ENCODE measurements around the gene PDHB. TPM values are rescaled to one million over a fixed set of nuclear protein-coding genes. Genes with fewer than 3 reads are reported as not detected.
A peak's percentile ranks its signal among the peaks of the same experiment; 100 is the strongest.

PDHB gene
- polyA plus RNA-seq, 1 experiment = 109 TPM

DNA sequence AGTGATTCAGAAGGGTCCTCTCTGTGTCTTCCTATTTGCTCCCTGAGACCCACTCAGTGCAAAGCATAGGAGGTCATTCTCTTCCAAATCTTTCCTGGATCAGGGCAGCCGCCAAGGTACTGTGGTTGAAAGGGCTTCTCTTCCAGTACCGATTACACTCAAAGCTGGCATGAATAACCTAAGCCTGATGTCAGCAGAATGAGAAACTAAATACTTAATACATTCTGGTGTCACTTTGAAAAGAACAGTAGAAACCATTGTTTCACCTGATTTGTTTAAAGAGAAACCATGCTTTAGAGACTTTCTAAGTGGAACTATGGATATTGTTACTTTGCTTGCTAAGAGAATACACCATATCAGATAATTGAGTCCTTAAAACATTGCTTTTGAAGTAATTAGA is 50.2 kb downstream of the PDHB start:
- Histone ChIP-seq H3K27me3 (ENCODE audit: control insufficient read depth, insufficient read depth, low read length) (no peaks in the 10 kb centered on the region), H3K9me3 (ENCODE audit: control insufficient read depth, insufficient read depth, low read length) (no peaks in the 10 kb centered on the region), H3K27ac (ENCODE audit: low read depth, low read length) (peak overlapping the region; percentile 69), H3K4me3 (ENCODE audit: low read depth, low read length) (no peak overlapping the region)
- POLR2A ChIA-PET = interaction anchor here (1.1 to 1.7 kb wide), 2 partner anchors 43 to 49 kb away, joined by 4 to 22 read pairs; no protein-coding TSS in a partner anchor
- TF ChIP-seq, protein P1, sequence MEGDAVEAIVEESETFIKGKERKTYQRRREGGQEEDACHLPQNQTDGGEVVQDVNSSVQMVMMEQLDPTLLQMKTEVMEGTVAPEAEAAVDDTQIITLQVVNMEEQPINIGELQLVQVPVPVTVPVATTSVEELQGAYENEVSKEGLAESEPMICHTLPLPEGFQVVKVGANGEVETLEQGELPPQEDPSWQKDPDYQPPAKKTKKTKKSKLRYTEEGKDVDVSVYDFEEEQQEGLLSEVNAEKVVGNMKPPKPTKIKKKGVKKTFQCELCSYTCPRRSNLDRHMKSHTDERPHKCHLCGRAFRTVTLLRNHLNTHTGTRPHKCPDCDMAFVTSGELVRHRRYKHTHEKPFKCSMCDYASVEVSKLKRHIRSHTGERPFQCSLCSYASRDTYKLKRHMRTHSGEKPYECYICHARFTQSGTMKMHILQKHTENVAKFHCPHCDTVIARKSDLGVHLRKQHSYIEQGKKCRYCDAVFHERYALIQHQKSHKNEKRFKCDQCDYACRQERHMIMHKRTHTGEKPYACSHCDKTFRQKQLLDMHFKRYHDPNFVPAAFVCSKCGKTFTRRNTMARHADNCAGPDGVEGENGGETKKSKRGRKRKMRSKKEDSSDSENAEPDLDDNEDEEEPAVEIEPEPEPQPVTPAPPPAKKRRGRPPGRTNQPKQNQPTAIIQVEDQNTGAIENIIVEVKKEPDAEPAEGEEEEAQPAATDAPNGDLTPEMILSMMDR (IDR thresholded peaks at IDR 0.05; ENCODE audit: low read depth, low read length) = no peak
- CTCF ChIA-PET = interaction anchor here (0.8 kb wide), 1 partner anchor 62 kb away, joined by 3 read pairs; no protein-coding TSS in a partner anchor
- DNase-seq (ENCODE audit: low read depth, low spot score) = no peak

DNA sequence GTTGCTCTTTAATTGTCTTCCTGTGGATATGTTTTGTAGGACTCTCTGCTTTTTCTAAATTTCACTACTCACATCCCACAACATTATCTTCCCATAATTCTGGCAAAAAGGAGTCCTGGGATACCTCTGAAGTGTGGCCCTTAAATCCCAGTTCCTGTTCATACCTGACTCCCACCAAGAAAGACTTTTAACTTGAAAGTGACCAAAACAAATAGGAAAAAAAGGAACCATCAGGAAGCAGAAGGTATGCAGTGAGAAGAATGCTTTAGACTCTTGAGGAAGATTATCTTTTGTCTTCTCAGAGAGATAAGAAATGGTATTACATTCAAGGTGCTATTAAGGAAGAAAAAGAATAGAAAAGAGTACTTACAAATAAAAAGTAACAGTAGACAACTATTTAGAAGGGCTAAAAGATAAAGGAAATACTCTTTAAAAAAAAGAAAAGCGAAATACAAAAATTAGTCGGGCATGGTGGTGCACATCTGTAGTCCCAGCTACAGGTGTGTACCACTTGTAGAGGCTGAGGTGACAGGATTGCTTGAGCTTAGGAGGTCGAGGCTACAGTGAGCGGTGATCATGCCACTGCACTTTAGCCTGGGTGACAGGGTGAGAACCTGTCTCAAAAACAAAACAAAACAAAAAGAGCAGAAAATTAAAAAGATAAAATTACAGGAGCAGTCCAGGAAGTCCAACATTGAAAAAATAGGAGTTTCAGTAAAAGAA is 54.1 kb downstream of the PDHB start:
- ChIA-PET POLR2A (no interaction called here), CTCF (interaction anchor here (1.2 kb wide), 1 partner anchor 191 kb away, joined by 3 read pairs; no protein-coding TSS in a partner anchor)
- Histone ChIP-seq H3K4me3 (ENCODE audit: low read depth, low read length) (no peak overlapping the region), H3K27me3 (ENCODE audit: control insufficient read depth, insufficient read depth, low read length) (no peaks in the 10 kb centered on the region), H3K9me3 (ENCODE audit: control insufficient read depth, insufficient read depth, low read length) (no peaks in the 10 kb centered on the region), H3K27ac (ENCODE audit: low read depth, low read length) (no peak overlapping the region)
- DNase-seq (ENCODE audit: low read depth, low spot score) = no peak
- TF ChIP-seq, protein P1 (IDR thresholded peaks at IDR 0.05; ENCODE audit: low read depth, low read length) = no peak

DNA sequence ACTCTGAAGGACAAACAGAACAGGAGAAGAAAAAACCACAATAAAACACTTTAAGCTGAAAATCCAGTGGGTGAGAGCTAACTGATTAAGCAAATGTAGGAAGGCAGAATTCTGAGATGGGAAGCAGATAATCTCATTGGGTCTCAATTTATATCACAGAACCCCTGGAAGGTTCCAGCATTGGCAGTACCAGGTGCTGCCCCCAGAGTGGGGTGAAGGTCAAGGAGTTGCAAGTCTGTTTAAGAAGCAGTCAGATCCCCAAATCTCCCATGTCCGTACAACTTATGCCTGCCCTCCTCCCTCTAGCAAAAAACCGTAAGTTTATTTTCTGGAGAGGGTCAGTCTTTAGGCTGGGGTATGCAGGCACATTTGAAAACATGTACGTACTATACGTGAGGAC is 55.9 kb downstream of the PDHB start:
- Histone ChIP-seq H3K27ac (ENCODE audit: low read depth, low read length) (no peak overlapping the region), H3K27me3 (ENCODE audit: control insufficient read depth, insufficient read depth, low read length) (no peaks in the 10 kb centered on the region), H3K9me3 (ENCODE audit: control insufficient read depth, insufficient read depth, low read length) (no peaks in the 10 kb centered on the region), H3K4me3 (ENCODE audit: low read depth, low read length) (no peak overlapping the region)
- TF ChIP-seq, protein P1 (IDR thresholded peaks at IDR 0.05; ENCODE audit: low read depth, low read length) = no peak
- no peak for DNase-seq (ENCODE audit: low read depth, low spot score)
- POLR2A ChIA-PET = no interaction called here
- CTCF ChIA-PET = no interaction called here

Other genes starting within 250 kb of the PDHB start
- gene DNASE1L3, start 222.9 kb downstream of the PDHB start, polyA plus RNA-seq (2011; rRNA removed) = not detected in 2 replicates
- 8.4 and 9.7 TPM in 2 replicates for gene ABHD6, start 196.0 kb downstream of the PDHB start, polyA plus RNA-seq (2011; rRNA removed)
- 14.7 and 18.5 TPM in 2 replicates for gene RPP14, start 127.6 kb downstream of the PDHB start, polyA plus RNA-seq (2011; rRNA removed)
- 7.1 and 9.6 TPM in 2 replicates for gene HTD2, start 127.3 kb downstream of the PDHB start, polyA plus RNA-seq (2011; rRNA removed)
- 56.6 and 70.3 TPM in 2 replicates for gene PXK, start 100.9 kb downstream of the PDHB start, polyA plus RNA-seq (2011; rRNA removed)
- 9.6 and 13.7 TPM in 2 replicates for gene KCTD6, start 58.3 kb upstream of the PDHB start, polyA plus RNA-seq (2011; rRNA removed)
- gene ACOX2, start 103.4 kb upstream of the PDHB start, polyA plus RNA-seq (2011; rRNA removed) = 27.8 and 30.8 TPM in 2 replicates
- 0.02 TPM in 1 of 2 replicates, not detected in the other for gene FAM107A, start 143.6 kb upstream of the PDHB start, polyA plus RNA-seq (2011; rRNA removed)
- gene FAM3D, start 232.9 kb upstream of the PDHB start, polyA plus RNA-seq (2011; rRNA removed) = not detected in 2 replicates

Measured in AG04450 (cell line).